H9 (cell line): ENCODE measurements around the gene KIF5C. TPM values are rescaled to one million over a fixed set of nuclear protein-coding genes. Genes with fewer than 3 reads are reported as not detected.

Source experiments
- DNase-seq: peaks from one replicate; pipeline ENCODE4 v3.0.0-alpha.2; 2017
- H2AFZ ChIP-seq: one replicate; pipeline ENCODE4 v1.6.1; 2013; ENCODE audit warnings: mild to moderate bottlenecking, low read length, control low read depth, moderate library complexity
- H2AK5ac ChIP-seq: 2 replicates; pipeline ENCODE4 v1.6.1; 2013; ENCODE audit warnings: low read length, control low read depth, mixed read lengths; ENCODE audit not compliant: insufficient read length
- H2BK120ac ChIP-seq: one replicate; pipeline ENCODE4 v1.6.1; 2013; ENCODE audit warnings: low read depth, mild to moderate bottlenecking, low read length, control low read depth, inconsistent platforms; ENCODE audit not compliant: poor library complexity, severe bottlenecking
- H2BK12ac ChIP-seq: 2 replicates; pipeline ENCODE4 v1.6.1; 2013; ENCODE audit warnings: low read length, control low read depth, mixed read lengths, low read depth; ENCODE audit not compliant: insufficient read length
- H2BK15ac ChIP-seq: 2 replicates; pipeline ENCODE4 v1.6.1; 2013; ENCODE audit warnings: low read depth, low read length, control low read depth
- H2BK20ac ChIP-seq: one replicate; pipeline ENCODE4 v1.6.1; 2013; ENCODE audit warnings: low read depth, mild to moderate bottlenecking, low read length, control low read depth, inconsistent platforms; ENCODE audit not compliant: poor library complexity, severe bottlenecking
- H2BK5ac ChIP-seq: 2 replicates; pipeline ENCODE4 v1.6.1; 2013; ENCODE audit warnings: low read length, control low read depth, mixed read lengths; ENCODE audit not compliant: insufficient read length
- H3K14ac ChIP-seq: 2 replicates; pipeline ENCODE4 v1.6.1; 2013; ENCODE audit warnings: low read length, control low read depth; ENCODE audit not compliant: insufficient read depth
- H3K18ac ChIP-seq: 2 replicates; pipeline ENCODE4 v1.6.1; 2013; ENCODE audit warnings: low read depth, mild to moderate bottlenecking, mixed read lengths, low read length, control low read depth; ENCODE audit not compliant: insufficient read length
- H3K23ac ChIP-seq: 2 replicates; pipeline ENCODE4 v1.6.1; 2013; ENCODE audit warnings: low read length, control low read depth, mixed read lengths, low read depth; ENCODE audit not compliant: insufficient read length
- H3K23me2 ChIP-seq: 2 replicates; pipeline ENCODE4 v1.6.1; 2013; ENCODE audit warnings: low read depth, mild to moderate bottlenecking, mixed read lengths, low read length, control low read depth; ENCODE audit not compliant: insufficient read length, poor library complexity, severe bottlenecking
- H3K27ac ChIP-seq: 2 replicates; pipeline ENCODE4 v1.5.1; 2013; ENCODE audit warnings: low read length, control low read depth, mixed read lengths, low read depth; ENCODE audit not compliant: insufficient read length
- H3K27me3 ChIP-seq: 2 replicates; pipeline ENCODE4 v1.6.1; 2013; ENCODE audit warnings: low read length, control low read depth, inconsistent platforms; ENCODE audit not compliant: insufficient read depth
- H3K4ac ChIP-seq: 2 replicates; pipeline ENCODE4 v1.6.1; 2013; ENCODE audit warnings: low read depth, mild to moderate bottlenecking, control low read depth, inconsistent platforms, low read length, moderate library complexity
- H3K4me1 ChIP-seq: 2 replicates; pipeline ENCODE4 v1.6.1; 2013; ENCODE audit warnings: low read length, control low read depth, inconsistent platforms; ENCODE audit not compliant: insufficient read depth
- H3K4me2 ChIP-seq: 2 replicates; pipeline ENCODE4 v1.6.1; 2013; ENCODE audit warnings: low read length, control low read depth, mixed read lengths; ENCODE audit not compliant: insufficient read length, insufficient read depth
- H3K56ac ChIP-seq: 2 replicates; pipeline ENCODE4 v1.6.1; 2013; ENCODE audit warnings: low read depth, mild to moderate bottlenecking, mixed read lengths, low read length, control low read depth; ENCODE audit not compliant: insufficient read length
- H3K79me1 ChIP-seq: 2 replicates; pipeline ENCODE4 v1.6.1; 2013; ENCODE audit warnings: low read depth, mild to moderate bottlenecking, moderate library complexity, low read length, control low read depth, inconsistent platforms; ENCODE audit not compliant: insufficient read depth, poor library complexity, severe bottlenecking
- H3K79me2 ChIP-seq: 2 replicates; pipeline ENCODE4 v1.6.1; 2013; ENCODE audit warnings: low read length, control low read depth, inconsistent platforms; ENCODE audit not compliant: insufficient read depth
- H3K9ac ChIP-seq: 2 replicates; pipeline ENCODE4 v1.6.1; 2013; ENCODE audit warnings: low read length, control low read depth, mixed read lengths; ENCODE audit not compliant: insufficient read length; ENCODE audit errors: extremely low read depth
- H3K9me3 ChIP-seq: one replicate; pipeline ENCODE4 v1.6.1; 2013; ENCODE audit warnings: low read depth, low read length, inconsistent platforms; ENCODE audit not compliant: control insufficient read depth
- H3T11ph ChIP-seq: one replicate; pipeline ENCODE4 v1.6.1; 2013; ENCODE audit warnings: mild to moderate bottlenecking, low read length, control low read depth, inconsistent platforms
- H4K20me1 ChIP-seq: one replicate; pipeline ENCODE4 v1.6.1; 2013; ENCODE audit not compliant: control insufficient read depth, insufficient read length, insufficient read depth
- H4K5ac ChIP-seq: 2 replicates; pipeline ENCODE4 v1.6.1; 2013; ENCODE audit warnings: low read depth, mild to moderate bottlenecking, mixed read lengths, low read length, control low read depth; ENCODE audit not compliant: insufficient read length
- H4K8ac ChIP-seq: replicated peaks from 2 replicates; pipeline ENCODE4 v1.6.1; 2013; ENCODE audit warnings: low read length, control low read depth, mixed read lengths, low read depth; ENCODE audit not compliant: insufficient read length
- H4K91ac ChIP-seq: 2 replicates; pipeline ENCODE4 v1.6.1; 2013; ENCODE audit warnings: low read depth, mild to moderate bottlenecking, moderate library complexity, mixed read lengths, low read length, control low read depth; ENCODE audit not compliant: insufficient read length
- H3K27ac Mint-ChIP-seq, 3 experiments: 2 replicates in 2 of 3; 3 replicates in 1 of 3; pipeline ENCODE4 v1.8.0; 2020 to 2021; ENCODE audit warnings: mixed read lengths in 3 of 3, mild to moderate bottlenecking in 1 of 3, moderate library complexity in 1 of 3
- H3K27me3 Mint-ChIP-seq: 2 replicates; pipeline ENCODE4 v1.8.0; 2021; ENCODE audit warnings: low read depth, mild to moderate bottlenecking, moderate library complexity, mixed read lengths
- H3K36me3 Mint-ChIP-seq, 3 experiments: 2 replicates in 2 of 3; 3 replicates in 1 of 3; pipeline ENCODE4 v1.8.0; 2020 to 2021; ENCODE audit warnings: low read depth in 3 of 3, mixed read lengths in 3 of 3; ENCODE audit not compliant: insufficient read depth in 1 of 3
- H3K4me1 Mint-ChIP-seq, 2 experiments: 2 replicates each; pipeline ENCODE4 v1.8.0; 2020; ENCODE audit warnings: mixed read lengths in 2 of 2
- H3K4me3 Mint-ChIP-seq, 2 experiments: 2 replicates in 1 of 2; 3 replicates in 1 of 2; pipeline ENCODE4 v1.8.0; 2020 to 2021; ENCODE audit warnings: mild to moderate bottlenecking in 2 of 2, mixed read lengths in 2 of 2, moderate library complexity in 1 of 2
- H3K9me3 Mint-ChIP-seq, 2 experiments: 2 replicates in 1 of 2; 3 replicates in 1 of 2; pipeline ENCODE4 v1.8.0; 2020; ENCODE audit warnings: mild to moderate bottlenecking in 2 of 2, mixed read lengths in 2 of 2, moderate library complexity in 1 of 2
- WGBS: extraction: QIAGEN DNeasy Blood & Tissue Kit; methylation state at CpG from one replicate; pipeline ENCODE4 v1.1.7; 2013; ENCODE audit warnings: missing lambda C conversion rate, low lambda C conversion rate, mixed read lengths; ENCODE audit not compliant: insufficient read length; ENCODE audit errors: extremely low coverage; 5-methylcytosine and 5-hydroxymethylcytosine counted together
- total RNA-seq: library from RNA; stranded (reverse); gene quantifications from 2 replicates; pipeline ENCODE4 v1.2.1, GENCODE V29; 2021
- TF ChIP-seq, protein P1 (sequence below): fragments of 200-600 bp; sonication (generic); conservative IDR thresholded peaks from 3 replicates; pipeline ENCODE4 v1.8.0; 2021; ENCODE audit warnings: antibody characterized with exemption, mild to moderate bottlenecking

KIF5C gene
- total RNA-seq, 1 experiment from 2014 or later, result 52.9 TPM

DNA sequence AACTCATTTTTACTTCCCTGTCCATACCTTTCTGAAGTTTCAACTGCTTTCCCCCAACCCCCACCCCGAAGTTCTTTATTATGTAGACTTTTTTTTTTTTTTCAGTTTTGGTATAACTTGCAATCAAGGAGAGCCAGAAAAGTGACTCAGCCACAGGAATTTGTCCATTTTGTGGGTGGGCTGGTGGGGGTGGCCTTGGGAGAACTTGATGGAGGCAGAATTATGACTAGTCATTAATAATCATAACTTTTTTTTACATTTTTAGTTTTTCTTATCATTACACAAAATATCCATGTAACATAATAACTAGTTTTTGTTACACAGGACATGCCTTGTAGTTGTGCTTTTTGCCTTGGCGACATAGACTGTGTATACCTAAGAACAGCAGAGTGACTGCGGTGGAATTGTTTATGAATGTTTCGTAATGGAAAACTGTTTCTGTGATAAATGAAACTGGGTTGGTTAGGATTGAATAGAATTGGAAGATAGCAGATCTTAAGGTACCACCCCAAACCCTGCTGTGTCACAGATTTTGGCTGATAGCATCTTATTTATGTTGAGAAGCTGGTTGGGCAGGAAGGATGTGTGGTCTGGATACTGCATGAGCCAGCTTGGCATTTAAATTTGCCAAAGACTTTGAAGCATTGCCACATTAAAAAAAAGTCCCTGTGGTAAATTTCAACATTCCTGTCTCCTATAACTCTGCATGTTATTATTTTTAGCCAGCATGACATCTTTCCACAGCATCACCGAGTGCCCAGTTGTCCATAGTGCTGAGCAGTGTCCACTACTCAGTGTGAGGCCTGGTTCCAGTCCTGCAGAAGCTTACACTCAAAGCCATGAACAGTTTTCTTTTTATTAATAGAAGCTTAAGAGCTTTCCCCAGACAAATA, 194.2 kb downstream of the KIF5C start:
- Histone ChIP-seq H3K18ac (no peak overlapping the region), H4K91ac (no peak overlapping the region), H3K4me2 (no peak overlapping the region), H3K4me1 (no peaks in the 10 kb centered on the region; the same call in 1 of the 2 replicates), H4K5ac (no peak overlapping the region), H2AFZ (no peak overlapping the region), H3K56ac (no peak overlapping the region), H3K23me2 (no peaks in the 10 kb centered on the region), H4K20me1 (no peaks in the 10 kb centered on the region), H3K9me3 (no peaks in the 10 kb centered on the region), H3K27ac (no peak overlapping the region), H3K9ac (no peak overlapping the region), H3K79me2 (no peaks in the 10 kb centered on the region), H2AK5ac (no peak overlapping the region), H3K4ac (no peak overlapping the region), H2BK20ac (no peak overlapping the region), H3K27me3 (no peaks in the 10 kb centered on the region), H3T11ph (no peak overlapping the region), H2BK12ac (no peak overlapping the region), H3K79me1 (no peaks in the 10 kb centered on the region), H4K8ac (no peak overlapping the region), H2BK120ac (no peak overlapping the region), H2BK15ac (no peak overlapping the region), H3K14ac (no peak overlapping the region), H2BK5ac (no peak overlapping the region), H3K23ac (no peak overlapping the region)
- H3K4me1 Mint-ChIP-seq, result peaks cover 13 to 15% of the 10 kb centered on the region in 2 experiments
- DNase-seq, result no peak
- no peaks in the 10 kb centered on the region for H3K9me3 Mint-ChIP-seq
- no peak overlapping the region for H3K4me3 Mint-ChIP-seq
- no peaks in the 10 kb centered on the region for H3K36me3 Mint-ChIP-seq
- H3K27ac Mint-ChIP-seq, result no peak overlapping the region; a peak in 1 of 7 replicates
- WGBS, result no CpG with 5 or more reads among the region's 5 CpGs
- H3K27me3 Mint-ChIP-seq, result no peaks in the 10 kb centered on the region
- TF ChIP-seq, protein P1, sequence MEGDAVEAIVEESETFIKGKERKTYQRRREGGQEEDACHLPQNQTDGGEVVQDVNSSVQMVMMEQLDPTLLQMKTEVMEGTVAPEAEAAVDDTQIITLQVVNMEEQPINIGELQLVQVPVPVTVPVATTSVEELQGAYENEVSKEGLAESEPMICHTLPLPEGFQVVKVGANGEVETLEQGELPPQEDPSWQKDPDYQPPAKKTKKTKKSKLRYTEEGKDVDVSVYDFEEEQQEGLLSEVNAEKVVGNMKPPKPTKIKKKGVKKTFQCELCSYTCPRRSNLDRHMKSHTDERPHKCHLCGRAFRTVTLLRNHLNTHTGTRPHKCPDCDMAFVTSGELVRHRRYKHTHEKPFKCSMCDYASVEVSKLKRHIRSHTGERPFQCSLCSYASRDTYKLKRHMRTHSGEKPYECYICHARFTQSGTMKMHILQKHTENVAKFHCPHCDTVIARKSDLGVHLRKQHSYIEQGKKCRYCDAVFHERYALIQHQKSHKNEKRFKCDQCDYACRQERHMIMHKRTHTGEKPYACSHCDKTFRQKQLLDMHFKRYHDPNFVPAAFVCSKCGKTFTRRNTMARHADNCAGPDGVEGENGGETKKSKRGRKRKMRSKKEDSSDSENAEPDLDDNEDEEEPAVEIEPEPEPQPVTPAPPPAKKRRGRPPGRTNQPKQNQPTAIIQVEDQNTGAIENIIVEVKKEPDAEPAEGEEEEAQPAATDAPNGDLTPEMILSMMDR, result no peak
